Glutamatergic neuron (in vitro differentiated cells): ENCODE results near the gene TP53I11. TPM values are rescaled to one million over a fixed set of nuclear protein-coding genes. Genes with fewer than 3 reads are reported as not detected.

Experiments used
- DNase-seq: peaks from one replicate; pipeline ENCODE4 v3.0.0; 2022
- H3K27ac Mint-ChIP-seq: one replicate; pipeline ENCODE4 v1.8.0; 2020; ENCODE audit warnings: mild to moderate bottlenecking, mixed read lengths, inconsistent platforms; ENCODE audit not compliant: unreplicated experiment
- H3K27me3 Mint-ChIP-seq: one replicate; pipeline ENCODE4 v1.8.0; 2020; ENCODE audit warnings: mild to moderate bottlenecking, moderate library complexity, mixed read lengths, inconsistent platforms; ENCODE audit not compliant: unreplicated experiment
- H3K36me3 Mint-ChIP-seq: one replicate; pipeline ENCODE4 v1.8.0; 2020; ENCODE audit warnings: mild to moderate bottlenecking, mixed read lengths, inconsistent platforms; ENCODE audit not compliant: unreplicated experiment
- H3K4me1 Mint-ChIP-seq: one replicate; pipeline ENCODE4 v1.8.0; 2020; ENCODE audit warnings: mild to moderate bottlenecking, low read depth, mixed read lengths, inconsistent platforms; ENCODE audit not compliant: unreplicated experiment
- H3K4me3 Mint-ChIP-seq: one replicate; pipeline ENCODE4 v1.8.0; 2020; ENCODE audit warnings: mild to moderate bottlenecking, mixed read lengths, inconsistent platforms; ENCODE audit not compliant: unreplicated experiment
- H3K9me3 Mint-ChIP-seq: one replicate; pipeline ENCODE4 v1.8.0; 2020; ENCODE audit warnings: mild to moderate bottlenecking, moderate library complexity, mixed read lengths, inconsistent platforms; ENCODE audit not compliant: unreplicated experiment
- total RNA-seq: library from RNA; stranded (reverse); fragmentation: NEBNext Ultra II Directional; extraction: Animal tissue kit (Norgen Biotek cat#: 25700); gene quantifications from one replicate; pipeline ENCODE4 v1.2.1, GENCODE V29; 2021; ENCODE audit not compliant: unreplicated experiment
- TF ChIP-seq, protein P1 (sequence below): fragments of 200-600 bp; sonication (generic); IDR thresholded peaks from one replicate; pipeline ENCODE4 v1.5.0; 2021; ENCODE audit not compliant: partially characterized antibody, unreplicated experiment

The TP53I11 gene
- total RNA-seq, 1 donor from 2014 or later: 420 TPM

DNA sequence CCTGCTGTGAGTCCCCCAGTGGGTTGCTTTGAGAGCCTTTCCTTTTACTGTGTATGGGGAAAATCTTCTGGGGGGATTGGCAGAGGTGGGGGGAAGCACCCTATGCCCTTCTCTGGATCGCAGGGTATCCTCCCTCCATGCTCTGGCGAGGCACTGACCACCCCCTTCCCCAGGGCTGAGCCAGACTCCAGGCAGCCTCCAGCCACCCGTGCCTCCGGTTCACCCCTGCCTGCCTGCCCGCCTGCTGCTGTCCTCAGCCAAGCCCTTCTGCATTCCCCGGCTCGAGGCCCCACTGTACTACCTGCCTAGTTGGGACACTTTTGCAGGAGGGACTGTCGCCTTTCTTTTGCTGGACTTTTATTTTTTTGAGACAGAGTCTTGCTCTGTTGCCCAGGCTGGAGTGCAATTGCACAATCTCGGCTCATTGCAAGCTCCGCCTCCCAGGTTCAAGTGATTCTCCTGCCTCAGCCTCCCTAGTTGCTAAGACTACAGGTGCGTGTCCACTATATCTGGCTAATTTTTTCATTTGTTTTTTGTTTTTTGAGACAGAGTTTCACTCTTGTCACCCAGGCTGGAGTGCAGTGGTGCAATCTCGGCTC, 23.8 kb upstream of the TP53I11 start:
- DNase-seq: no peak
- Mint-ChIP-seq H3K4me3 (no peak overlapping the region), H3K36me3 (no peaks in the 10 kb centered on the region), H3K27ac (no peak overlapping the region), H3K9me3 (peaks cover 4% of the 10 kb centered on the region), H3K27me3 (peaks cover 10% of the 10 kb centered on the region), H3K4me1 (peaks cover 22% of the 10 kb centered on the region)
- TF ChIP-seq, protein P1, sequence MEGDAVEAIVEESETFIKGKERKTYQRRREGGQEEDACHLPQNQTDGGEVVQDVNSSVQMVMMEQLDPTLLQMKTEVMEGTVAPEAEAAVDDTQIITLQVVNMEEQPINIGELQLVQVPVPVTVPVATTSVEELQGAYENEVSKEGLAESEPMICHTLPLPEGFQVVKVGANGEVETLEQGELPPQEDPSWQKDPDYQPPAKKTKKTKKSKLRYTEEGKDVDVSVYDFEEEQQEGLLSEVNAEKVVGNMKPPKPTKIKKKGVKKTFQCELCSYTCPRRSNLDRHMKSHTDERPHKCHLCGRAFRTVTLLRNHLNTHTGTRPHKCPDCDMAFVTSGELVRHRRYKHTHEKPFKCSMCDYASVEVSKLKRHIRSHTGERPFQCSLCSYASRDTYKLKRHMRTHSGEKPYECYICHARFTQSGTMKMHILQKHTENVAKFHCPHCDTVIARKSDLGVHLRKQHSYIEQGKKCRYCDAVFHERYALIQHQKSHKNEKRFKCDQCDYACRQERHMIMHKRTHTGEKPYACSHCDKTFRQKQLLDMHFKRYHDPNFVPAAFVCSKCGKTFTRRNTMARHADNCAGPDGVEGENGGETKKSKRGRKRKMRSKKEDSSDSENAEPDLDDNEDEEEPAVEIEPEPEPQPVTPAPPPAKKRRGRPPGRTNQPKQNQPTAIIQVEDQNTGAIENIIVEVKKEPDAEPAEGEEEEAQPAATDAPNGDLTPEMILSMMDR: no peak

DNA sequence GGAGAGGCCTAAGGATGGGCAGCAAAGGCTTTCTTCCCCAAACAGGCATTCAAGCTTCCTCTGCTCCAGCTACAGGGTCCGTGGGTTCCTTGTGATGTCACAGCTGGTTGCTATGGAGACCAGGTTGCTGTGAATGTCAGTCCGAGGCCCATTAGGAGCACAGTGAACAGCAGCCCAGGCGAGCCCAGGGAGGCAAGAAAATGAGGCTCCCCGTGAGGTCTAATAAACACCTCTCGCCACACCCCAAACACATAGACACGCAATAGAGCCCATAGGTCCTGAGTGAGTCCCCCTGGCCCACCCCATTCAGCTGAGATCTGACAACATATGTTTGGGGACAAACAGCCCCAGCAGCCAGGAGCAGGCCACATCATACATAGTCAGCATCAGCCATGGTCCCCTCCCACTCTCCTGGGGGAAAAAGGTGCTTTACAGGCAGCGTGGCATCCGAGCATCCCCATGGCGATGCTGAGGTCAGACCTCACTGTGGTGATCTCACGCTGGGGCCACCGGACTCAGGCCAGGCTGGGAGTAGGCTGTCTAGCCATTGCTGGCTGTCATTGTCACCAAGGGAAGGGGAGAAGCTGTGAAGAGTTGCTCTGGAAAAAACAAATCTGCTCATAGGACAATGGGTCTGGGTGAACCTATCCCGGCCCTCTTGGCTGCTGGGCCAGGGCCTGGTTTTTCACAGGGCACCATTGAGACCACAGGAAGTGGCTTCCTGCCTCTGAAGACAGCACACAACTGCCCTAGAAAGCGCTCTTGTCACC, 23.1 kb upstream of the TP53I11 start:
- H3K4me3 Mint-ChIP-seq: no peak overlapping the region
- H3K27me3 Mint-ChIP-seq: peaks cover 10% of the 10 kb centered on the region
- TF ChIP-seq, protein P1: no peak
- peak overlapping the region; percentile 92 for H3K27ac Mint-ChIP-seq
- no peaks in the 10 kb centered on the region for H3K36me3 Mint-ChIP-seq
- peaks cover 18% of the 10 kb centered on the region for H3K4me1 Mint-ChIP-seq
- H3K9me3 Mint-ChIP-seq: peaks cover 4% of the 10 kb centered on the region
- DNase-seq: peak; percentile 56

DNA sequence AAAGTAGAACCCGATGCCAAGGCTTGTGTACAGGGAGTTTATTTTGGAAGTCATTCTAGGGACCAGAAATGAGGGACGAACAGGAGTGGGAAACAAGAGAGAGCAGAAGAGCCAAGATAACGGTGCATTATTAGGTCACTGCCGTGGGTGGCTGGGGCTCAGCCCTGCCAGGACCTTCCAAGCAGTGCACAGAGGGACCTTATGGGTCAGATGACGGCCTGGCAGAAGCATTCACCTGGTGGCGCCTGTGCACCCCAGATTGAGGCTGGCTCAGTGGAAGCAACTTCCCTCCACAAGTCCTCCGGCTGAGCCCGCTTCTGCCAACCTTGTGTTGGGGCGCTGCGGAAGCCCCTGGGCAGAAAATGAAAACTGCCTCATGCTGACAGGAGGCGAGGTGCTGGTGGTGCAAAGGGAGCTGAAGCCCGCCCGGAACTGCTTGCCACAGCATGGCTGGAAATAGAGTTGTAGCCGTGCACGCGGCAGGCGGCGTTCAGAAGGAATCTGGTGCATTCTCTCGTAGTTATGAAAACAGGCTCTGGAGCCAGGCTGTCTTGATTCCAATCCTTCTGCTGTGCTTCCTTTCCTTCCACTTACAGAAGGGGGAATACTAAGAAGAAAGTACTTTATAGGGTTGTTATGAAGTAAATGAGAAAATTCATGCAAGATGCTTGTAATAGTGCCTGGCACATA, 22.2 kb upstream of the TP53I11 start:
- Mint-ChIP-seq H3K27ac (peak overlapping the region; percentile 59), H3K4me1 (peaks cover 18% of the 10 kb centered on the region), H3K36me3 (no peaks in the 10 kb centered on the region), H3K9me3 (peaks cover 4% of the 10 kb centered on the region), H3K27me3 (peaks cover 10% of the 10 kb centered on the region), H3K4me3 (no peak overlapping the region)
- no peak for DNase-seq
- TF ChIP-seq, protein P1: no peak

DNA sequence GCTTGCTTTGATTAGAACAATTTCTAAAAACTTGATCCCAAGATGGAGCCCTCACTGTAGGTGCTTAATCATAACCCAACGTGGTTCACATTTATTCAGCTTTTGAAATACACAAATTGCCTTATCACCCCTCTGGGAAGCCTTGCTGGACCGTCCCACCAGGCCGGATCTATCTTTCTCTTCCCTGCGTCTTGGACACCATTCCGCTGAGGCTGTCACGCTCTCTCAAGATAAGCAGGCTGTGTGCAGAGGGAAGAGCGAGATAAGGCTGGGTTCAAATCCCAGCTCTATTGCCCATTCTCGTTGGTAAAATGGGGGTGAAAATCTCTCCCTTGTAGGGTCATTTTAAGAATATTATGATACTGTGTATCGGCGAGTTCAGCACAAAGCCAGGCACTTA, 20.5 kb upstream of the TP53I11 start:
- no peak for DNase-seq
- no peak overlapping the region for H3K27ac Mint-ChIP-seq
- no peak overlapping the region for H3K4me3 Mint-ChIP-seq
- peaks cover 26% of the 10 kb centered on the region for H3K4me1 Mint-ChIP-seq
- TF ChIP-seq, protein P1: no peak
- H3K9me3 Mint-ChIP-seq: peaks cover 4% of the 10 kb centered on the region
- peaks cover 8% of the 10 kb centered on the region for H3K27me3 Mint-ChIP-seq
- H3K36me3 Mint-ChIP-seq: no peaks in the 10 kb centered on the region
